Effector memory CD4-positive, alpha-beta T cell (primary cell): ENCODE data around the gene ZNF512B.

Source experiments
- DNase-seq, 3 donors: peaks; one replicate each; pipeline ENCODE4 v3.0.0-alpha.2; 2020
- H3K27ac ChIP-seq: 2 replicates; pipeline ENCODE4 v1.7.0; 2013; ENCODE audit warnings: mild to moderate bottlenecking, low read length, moderate library complexity; ENCODE audit not compliant: insufficient read depth, poor library complexity, severe bottlenecking
- H3K27me3 ChIP-seq: replicated peaks from 2 replicates; pipeline ENCODE4 v1.7.0; 2013; ENCODE audit warnings: mild to moderate bottlenecking, low read length; ENCODE audit not compliant: insufficient read depth, control insufficient read depth, poor library complexity, severe bottlenecking
- H3K36me3 ChIP-seq: 2 replicates; pipeline ENCODE4 v1.7.0; 2013; ENCODE audit warnings: mild to moderate bottlenecking, low read length, moderate library complexity; ENCODE audit not compliant: control insufficient read depth, insufficient read depth
- H3K4me1 ChIP-seq: 2 replicates; pipeline ENCODE4 v1.7.0; 2013; ENCODE audit warnings: low read length, mild to moderate bottlenecking; ENCODE audit not compliant: control insufficient read depth, insufficient read depth, poor library complexity, severe bottlenecking
- H3K4me3 ChIP-seq: 2 replicates; pipeline ENCODE4 v1.7.0; 2013; ENCODE audit warnings: low read length, low read depth, mild to moderate bottlenecking; ENCODE audit not compliant: insufficient read depth, poor library complexity, severe bottlenecking
- H3K9me3 ChIP-seq: 2 replicates; pipeline ENCODE4 v1.7.0; 2013; ENCODE audit warnings: mild to moderate bottlenecking, low read length, moderate library complexity; ENCODE audit not compliant: control insufficient read depth

Gene ZNF512B

GRCh38 chr20:63940472-63941266 is 29.1 kb downstream of the ZNF512B start:
- H3K36me3 ChIP-seq, result peaks cover 36% of the 10 kb centered on the region
- H3K9me3 ChIP-seq, result no peaks in the 10 kb centered on the region
- no peaks in the 10 kb centered on the region for H3K27me3 ChIP-seq
- no peak overlapping the region for H3K27ac ChIP-seq
- no peak overlapping the region for H3K4me3 ChIP-seq
- DNase-seq, result no peak
- H3K4me1 ChIP-seq, result peaks cover 23% of the 10 kb centered on the region

GRCh38 chr20:63940071-63940471 is 29.7 kb downstream of the ZNF512B start:
- Histone ChIP-seq H3K9me3 (no peaks in the 10 kb centered on the region), H3K27ac (no peak overlapping the region), H3K4me3 (no peak overlapping the region), H3K36me3 (peaks cover 36% of the 10 kb centered on the region), H3K4me1 (peaks cover 23% of the 10 kb centered on the region), H3K27me3 (no peaks in the 10 kb centered on the region)
- no peak for DNase-seq

GRCh38 chr20:63939061-63939935 is 30.4 kb downstream of the ZNF512B start:
- Histone ChIP-seq H3K4me3 (no peak overlapping the region), H3K27ac (no peak overlapping the region), H3K27me3 (no peaks in the 10 kb centered on the region), H3K4me1 (peaks cover 23% of the 10 kb centered on the region), H3K9me3 (no peaks in the 10 kb centered on the region), H3K36me3 (peaks cover 36% of the 10 kb centered on the region)
- DNase-seq, result no peak

GRCh38 chr20:63937596-63937995 is 32.1 kb downstream of the ZNF512B start:
- Histone ChIP-seq H3K27me3 (no peaks in the 10 kb centered on the region), H3K36me3 (peaks cover 39% of the 10 kb centered on the region), H3K27ac (no peak overlapping the region)

GRCh38 chr20:63935447-63935846 is 34.3 kb downstream of the ZNF512B start:
- H3K36me3 ChIP-seq, result peaks cover 58% of the 10 kb centered on the region
- no peak overlapping the region for H3K27ac ChIP-seq
- H3K4me3 ChIP-seq, result no peak overlapping the region

More at GRCh38 chr20:63937596-63937995, 32.1 kb downstream of the ZNF512B start:
- DNase-seq, result no peak
- Histone ChIP-seq H3K4me3 (no peak overlapping the region), H3K9me3 (no peaks in the 10 kb centered on the region), H3K4me1 (peaks cover 18% of the 10 kb centered on the region)

GRCh38 chr20:63934271-63935068 is 35.3 kb downstream of the ZNF512B start:
- no peaks in the 10 kb centered on the region for H3K9me3 ChIP-seq
- no peaks in the 10 kb centered on the region for H3K27me3 ChIP-seq
- no peak for DNase-seq
- H3K27ac ChIP-seq, result no peak overlapping the region
- peaks cover 4% of the 10 kb centered on the region for H3K4me1 ChIP-seq
- no peak overlapping the region for H3K4me3 ChIP-seq
- H3K36me3 ChIP-seq, result peaks cover 63% of the 10 kb centered on the region

More at GRCh38 chr20:63935447-63935846, 34.3 kb downstream of the ZNF512B start:
- Histone ChIP-seq H3K4me1 (peaks cover 4% of the 10 kb centered on the region), H3K27me3 (no peaks in the 10 kb centered on the region), H3K9me3 (no peaks in the 10 kb centered on the region)
- DNase-seq, result no peak

GRCh38 chr20:63933646-63934045 is 36.1 kb downstream of the ZNF512B start:
- Histone ChIP-seq H3K4me3 (no peak overlapping the region), H3K36me3 (peaks cover 70% of the 10 kb centered on the region), H3K4me1 (no peaks in the 10 kb centered on the region), H3K27ac (no peak overlapping the region), H3K9me3 (no peaks in the 10 kb centered on the region), H3K27me3 (no peaks in the 10 kb centered on the region)
- DNase-seq, result no peak

- H3K4me1 ChIP-seq, result no peaks in the 10 kb centered on the region
- H3K27ac ChIP-seq, result no peak overlapping the region
- peaks cover 79% of the 10 kb centered on the region for H3K36me3 ChIP-seq
- H3K9me3 ChIP-seq, result no peaks in the 10 kb centered on the region
- no peak overlapping the region for H3K4me3 ChIP-seq
- no peaks in the 10 kb centered on the region for H3K27me3 ChIP-seq
- no peak for DNase-seq
These were observed 37.0 kb downstream of the ZNF512B start for GRCh38 chr20:63932606-63933160.

GRCh38 chr20:63931735-63932134 is 38.0 kb downstream of the ZNF512B start:
- Histone ChIP-seq H3K36me3 (peaks cover 79% of the 10 kb centered on the region), H3K4me1 (no peaks in the 10 kb centered on the region), H3K27me3 (no peaks in the 10 kb centered on the region), H3K4me3 (no peak overlapping the region), H3K27ac (no peak overlapping the region), H3K9me3 (no peaks in the 10 kb centered on the region)
- DNase-seq, result no peak
